GM12865 (cell line): Measurements from ENCODE around the gene EIF2B5.

Source experiments
- DNase-seq: peaks from one replicate; pipeline ENCODE4 v3.0.0; 2010; ENCODE audit warnings: low read depth
- H3K4me3 ChIP-seq: 2 replicates; pipeline ENCODE4 v1.5.1; 2011; ENCODE audit warnings: mild to moderate bottlenecking, low read depth, low read length, control low read depth
- TF ChIP-seq, protein P1 (sequence below): IDR thresholded peaks from 2 replicates; pipeline ENCODE4 v1.5.1; 2011; ENCODE audit warnings: low read length, control low read depth, low read depth, inconsistent platforms; ENCODE audit not compliant: insufficient read depth; ENCODE audit errors: missing control alignments

Gene EIF2B5

DNA sequence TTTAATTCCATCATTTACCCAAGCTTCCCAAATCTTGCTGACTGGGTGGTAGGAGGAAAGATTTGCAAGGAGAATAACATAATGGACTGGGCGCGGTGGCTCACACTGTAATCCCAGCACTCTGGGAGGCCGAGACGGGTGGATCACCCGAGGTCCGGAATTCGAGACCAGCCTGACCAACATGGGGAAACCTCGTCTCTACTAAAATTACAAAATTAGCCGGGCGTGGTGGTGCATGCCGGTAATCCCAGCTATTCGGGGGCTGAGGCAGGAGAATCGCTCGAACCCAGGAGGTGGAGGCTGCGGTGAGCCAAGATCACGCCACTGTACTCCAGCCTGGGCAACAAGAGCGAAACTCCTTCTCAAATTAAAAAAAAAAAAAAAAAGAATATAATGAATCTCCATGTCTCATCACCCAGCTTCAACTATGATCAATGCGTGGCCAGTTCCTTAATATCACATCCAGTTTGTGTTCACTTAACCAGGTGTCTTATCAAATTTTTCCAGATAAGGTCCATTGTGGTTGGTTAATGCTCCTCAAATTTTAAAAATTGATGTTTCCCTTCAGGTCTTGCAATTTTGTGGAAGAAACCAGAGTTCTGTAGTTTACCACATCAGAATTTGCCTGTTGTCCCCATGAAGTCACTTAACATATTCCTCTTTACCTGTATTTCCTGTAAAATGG, 49.5 kb downstream of the EIF2B5 start:
- H3K4me3 ChIP-seq, result no peak overlapping the region

DNA sequence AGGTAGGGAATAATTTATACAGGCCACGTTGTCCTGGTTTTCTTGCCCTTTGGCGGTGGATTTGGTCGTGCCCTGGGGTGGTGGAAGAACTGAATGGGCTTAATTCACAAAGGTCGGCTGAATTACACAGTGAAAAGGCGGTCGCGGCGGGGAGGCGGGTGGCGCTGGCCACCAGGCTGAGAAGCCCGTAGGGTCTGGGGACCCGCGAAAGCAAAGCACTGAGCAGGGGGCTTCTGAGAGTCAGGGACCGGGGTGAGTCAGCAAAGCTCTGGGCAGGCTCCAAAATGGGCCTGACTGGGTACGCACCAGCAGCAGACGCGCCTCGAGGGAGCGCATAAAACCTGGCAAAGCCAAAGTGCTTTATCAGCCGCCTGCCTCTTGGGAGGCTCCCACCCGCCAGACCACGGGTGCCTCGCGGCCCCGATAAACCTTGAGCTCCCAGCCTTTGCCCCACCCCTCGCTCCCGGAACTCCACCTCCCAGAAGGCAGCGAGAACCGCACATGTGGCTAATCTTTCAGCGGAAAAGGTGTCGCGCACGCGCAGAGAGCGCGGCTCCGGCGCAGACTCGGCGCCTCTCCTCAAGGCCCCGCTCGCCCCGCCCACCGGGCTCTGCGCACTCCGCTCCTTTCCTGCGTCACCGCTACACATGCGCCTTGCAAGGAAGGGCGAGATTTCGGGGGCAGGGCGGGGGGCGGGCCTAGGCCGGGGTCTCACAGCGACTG, 50.5 kb downstream of the EIF2B5 start:
- TF ChIP-seq, protein P1, sequence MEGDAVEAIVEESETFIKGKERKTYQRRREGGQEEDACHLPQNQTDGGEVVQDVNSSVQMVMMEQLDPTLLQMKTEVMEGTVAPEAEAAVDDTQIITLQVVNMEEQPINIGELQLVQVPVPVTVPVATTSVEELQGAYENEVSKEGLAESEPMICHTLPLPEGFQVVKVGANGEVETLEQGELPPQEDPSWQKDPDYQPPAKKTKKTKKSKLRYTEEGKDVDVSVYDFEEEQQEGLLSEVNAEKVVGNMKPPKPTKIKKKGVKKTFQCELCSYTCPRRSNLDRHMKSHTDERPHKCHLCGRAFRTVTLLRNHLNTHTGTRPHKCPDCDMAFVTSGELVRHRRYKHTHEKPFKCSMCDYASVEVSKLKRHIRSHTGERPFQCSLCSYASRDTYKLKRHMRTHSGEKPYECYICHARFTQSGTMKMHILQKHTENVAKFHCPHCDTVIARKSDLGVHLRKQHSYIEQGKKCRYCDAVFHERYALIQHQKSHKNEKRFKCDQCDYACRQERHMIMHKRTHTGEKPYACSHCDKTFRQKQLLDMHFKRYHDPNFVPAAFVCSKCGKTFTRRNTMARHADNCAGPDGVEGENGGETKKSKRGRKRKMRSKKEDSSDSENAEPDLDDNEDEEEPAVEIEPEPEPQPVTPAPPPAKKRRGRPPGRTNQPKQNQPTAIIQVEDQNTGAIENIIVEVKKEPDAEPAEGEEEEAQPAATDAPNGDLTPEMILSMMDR, result no peak
- DNase-seq, result peak; percentile 100
- peak overlapping the region; percentile 69 for H3K4me3 ChIP-seq

More for the DNA sequence above, 49.5 kb downstream of the EIF2B5 start:
- TF ChIP-seq, protein P1, result no peak
- no peak for DNase-seq

DNA sequence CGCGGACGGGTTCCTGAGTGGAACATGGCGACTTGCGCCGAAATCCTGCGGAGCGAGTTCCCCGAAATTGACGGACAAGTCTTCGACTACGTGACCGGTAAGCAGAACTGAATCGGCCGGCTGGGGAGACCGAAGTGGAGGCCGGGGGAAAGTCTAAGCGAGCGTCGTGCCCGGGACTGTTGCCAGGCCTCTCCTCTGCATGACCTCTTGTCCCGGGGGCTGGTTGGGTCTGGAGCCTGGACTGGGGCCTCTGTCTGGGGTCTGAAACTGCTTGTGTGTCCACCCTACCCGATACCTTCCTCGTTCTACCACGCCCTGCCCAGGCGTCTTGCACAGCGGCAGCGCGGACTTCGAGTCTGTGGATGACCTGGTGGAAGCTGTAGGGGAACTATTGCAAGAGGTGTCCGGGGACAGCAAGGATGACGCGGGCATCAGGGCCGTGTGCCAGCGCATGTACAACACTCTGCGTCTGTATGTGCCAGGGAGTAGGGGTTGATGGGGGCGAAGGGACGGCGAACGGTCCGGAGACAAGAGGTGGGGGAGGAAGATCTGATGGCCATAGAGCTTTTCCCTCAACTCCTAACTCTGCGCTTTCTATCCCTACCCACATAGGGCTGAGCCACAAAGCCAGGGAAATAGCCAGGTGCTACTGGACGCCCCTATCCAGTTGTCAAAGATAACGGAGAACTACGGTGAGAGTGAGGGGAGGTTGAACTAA, 51.2 kb downstream of the EIF2B5 start, which contains the start of gene ABCF3:
Gene ABCF3 (plus strand): TSS at position 16 of the 718 bp plus-strand sequence. CDS start 9 bp downstream, at position 25.
- peak; percentile 38 for DNase-seq
- H3K4me3 ChIP-seq, result peak within 1 kb of the TSS; percentile 69
- TF ChIP-seq, protein P1, result no peak

DNA sequence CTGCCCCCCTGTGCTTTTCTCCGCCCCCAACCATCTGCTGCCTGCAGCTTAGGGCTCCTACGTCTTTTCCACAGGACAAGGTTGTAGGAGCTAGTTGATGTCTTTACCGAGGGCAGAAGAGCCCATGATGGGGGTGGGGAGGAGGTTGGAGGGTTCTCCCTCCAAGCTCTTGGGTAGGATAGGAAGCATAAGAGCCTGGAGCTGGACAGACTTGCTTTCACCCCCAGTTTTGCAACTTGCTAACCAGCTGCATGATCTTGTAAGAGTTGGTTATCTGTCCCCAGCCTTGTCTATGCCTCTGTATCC, 51.7 kb downstream of the EIF2B5 start:
- TF ChIP-seq, protein P1, result no peak
- H3K4me3 ChIP-seq, result peak overlapping the region; percentile 69
- no peak for DNase-seq

DNA sequence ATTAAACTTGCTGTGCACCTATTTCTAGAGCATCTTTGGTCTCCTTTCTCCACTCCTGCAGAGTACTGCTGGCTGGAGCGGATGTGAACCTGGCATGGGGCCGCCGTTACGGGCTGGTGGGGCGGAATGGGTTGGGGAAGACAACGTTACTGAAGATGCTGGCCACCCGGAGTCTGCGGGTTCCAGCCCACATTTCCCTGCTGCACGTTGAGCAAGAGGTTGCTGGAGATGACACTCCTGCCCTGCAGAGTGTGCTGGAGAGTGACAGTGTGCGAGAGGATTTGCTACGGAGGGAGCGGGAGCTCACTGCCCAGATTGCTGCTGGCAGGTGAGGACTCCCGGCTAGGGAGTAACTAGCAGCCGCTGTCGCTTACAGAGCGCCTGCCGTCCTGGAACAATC, 52.9 kb downstream of the EIF2B5 start:
- DNase-seq, result no peak
- TF ChIP-seq, protein P1, result no peak
- no peak overlapping the region for H3K4me3 ChIP-seq

DNA sequence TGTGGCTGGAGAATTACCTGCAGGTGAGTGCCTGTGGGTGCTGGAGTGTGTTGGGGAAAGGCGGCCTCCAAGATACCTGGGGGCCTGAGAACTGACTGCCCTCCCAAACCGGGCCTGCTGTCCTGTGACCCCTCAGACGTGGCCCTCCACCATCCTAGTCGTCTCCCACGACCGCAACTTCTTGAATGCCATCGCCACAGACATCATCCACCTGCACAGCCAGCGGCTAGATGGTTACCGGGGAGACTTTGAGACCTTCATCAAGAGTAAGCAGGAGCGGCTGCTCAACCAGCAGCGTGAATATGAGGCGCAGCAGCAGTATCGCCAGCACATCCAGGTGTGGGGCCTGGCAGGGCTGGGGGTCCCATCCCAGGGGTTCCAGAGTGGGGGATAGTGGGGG, 54.3 kb downstream of the EIF2B5 start:
- no peak overlapping the region for H3K4me3 ChIP-seq
- DNase-seq, result no peak
- TF ChIP-seq, protein P1, result no peak
